Ovary (tissue), 9 donors: ENCODE measurements around the gene NHSL2. TPM values are rescaled to one million over a fixed set of nuclear protein-coding genes. Genes with fewer than 3 reads are reported as not detected.

ENCODE experiments used
- DNase-seq, 5 donors: peaks; one replicate each; pipeline ENCODE4 v3.0.0-alpha.2; 2019 to 2020
- H3K27ac ChIP-seq, 2 donors: fragments of 200-600 bp; one replicate each; pipeline versions ENCODE4 v1.5.1 to v1.8.0; 2019 to 2022
- H3K27me3 ChIP-seq: fragments of 200-600 bp; one replicate; pipeline ENCODE4 v1.8.0; 2022
- H3K36me3 ChIP-seq: fragments of 200-600 bp; sonication (generic); one replicate; pipeline ENCODE4 v1.5.1; 2019
- H3K4me1 ChIP-seq: one replicate; pipeline ENCODE4 v1.8.1; 2013; ENCODE audit warnings: mild to moderate bottlenecking, moderate library complexity; ENCODE audit not compliant: insufficient read depth
- H3K4me3 ChIP-seq: fragments of 200-600 bp; sonication (generic); one replicate; pipeline ENCODE4 v1.5.1; 2017
- H3K9me3 ChIP-seq, 2 donors: fragments of 200-600 bp in 1 of 2; sonication (generic) in 1 of 2; one replicate each; pipeline versions ENCODE4 v1.5.1 to v1.8.1; 2013 to 2019; ENCODE audit warnings: mild to moderate bottlenecking in 1 of 2, moderate library complexity in 1 of 2
- EP300 ChIP-seq: sonication (generic); formaldehyde crosslinking; IDR thresholded peaks from one replicate; pipeline ENCODE4 v1.6.1; 2017; ENCODE audit warnings: antibody characterized with exemption
- POLR2A ChIP-seq: fragments of 450-650 bp; IDR thresholded peaks from one replicate; pipeline ENCODE4 v1.6.1; 2017; ENCODE audit warnings: antibody characterized with exemption, mild to moderate bottlenecking, moderate library complexity
- WGBS, 3 donors: extraction: QIAGEN DNeasy Blood & Tissue Kit in 1 of 3; methylation state at CpG; one replicate each; pipeline versions ENCODE4 v1.1.5 to v1.1.7; 2013 to 2017; 5-methylcytosine and 5-hydroxymethylcytosine counted together
- intact Hi-C, 4 donors: fragments of 100-400 bp; cut with DNase I; formaldehyde crosslinking; loops; one replicate each; pipeline versions ENCODE4 v1.11.0 to v1.15.1; 2022 to 2023
- polyA plus RNA-seq, 2 donors: library from polyadenylated mRNA; stranded (reverse); fragments of 200-250 nt in 1 of 2; fragments of 350-450 nt in 1 of 2; fragmentation: Illumina TruSeq in 1 of 2; extraction: RNeasy Lipid Tissue Mini Kit (QIAGEN cat#74804) in 1 of 2; gene quantifications; one replicate each; pipeline ENCODE4 v1.2.3, GENCODE V29; 2013 to 2014
- total RNA-seq, 7 donors: library from RNA; depleted of rRNA in 2 of 7; stranded (reverse); fragments of >200 nt in 2 of 7; fragmentation: NEBNext Ultra II Directional in 3 of 7; extraction: Animal tissue kit (Norgen Biotek cat#: 25700) in 3 of 7; gene quantifications; one replicate each; pipeline versions ENCODE4 v1.1.0 to v1.2.4, GENCODE V29; 2016 to 2023
- TF ChIP-seq, protein P1 (sequence below), 3 donors: fragments of 450-650 bp in 2 of 3; fragments of 200-600 bp in 1 of 3; IDR thresholded peaks; one replicate each; pipeline versions ENCODE4 v1.5.1 to v1.8.0; 2016 to 2022; ENCODE audit warnings: antibody characterized with exemption in 3 of 3, mild to moderate bottlenecking in 1 of 3
- donor health status: DM: no; HTN: no; CAD: no; lungs with moderate emphysema.
- donor health status: DM: no; HTN: no; CAD: no.
- donor health status: Bipolar disorder and iron deficiency.
- donor health status: DM: yes; HTN: yes; CAD: no.
- donor health status: DM: no; HTN: no; CAD: no.
- donor health status: DM: yes; HTN: yes; CAD: no.

The NHSL2 gene
- total and polyA plus RNA-seq, 9 donors, result 1.2 to 9.2 (median 4.4) TPM

DNA sequence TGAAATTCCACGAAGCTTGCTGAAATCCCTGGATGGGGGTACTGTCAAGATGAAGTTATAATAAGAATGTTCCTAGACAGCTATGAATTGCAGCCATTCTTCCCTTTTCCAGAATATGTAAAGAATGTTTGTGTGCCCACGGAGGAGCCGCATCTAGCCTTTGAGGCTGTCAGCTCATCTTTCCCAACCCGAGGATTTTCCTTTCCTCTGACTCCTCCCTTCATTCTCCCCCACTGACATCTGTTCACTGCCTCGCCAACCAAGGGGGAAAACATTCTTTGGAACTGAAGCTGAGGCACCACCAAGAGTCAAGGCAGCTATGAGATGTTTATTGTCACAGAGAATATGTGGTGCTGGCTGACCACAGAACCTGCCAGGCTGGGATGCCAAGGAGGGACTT lies 8.8 kb downstream of the NHSL2 start:
- Histone ChIP-seq H3K4me3 (no peak overlapping the region), H3K9me3 (no peaks in the 10 kb centered on the region), H3K36me3 (no peaks in the 10 kb centered on the region), H3K4me1 (no peaks in the 10 kb centered on the region), H3K27me3 (no peaks in the 10 kb centered on the region), H3K27ac (no peak overlapping the region)
- DNase-seq, result no peak
- WGBS, 3 donors, result 43 to 52% (median 44%) methylated on average over 5 of the region's 5 CpGs
- TF ChIP-seq, protein P1, sequence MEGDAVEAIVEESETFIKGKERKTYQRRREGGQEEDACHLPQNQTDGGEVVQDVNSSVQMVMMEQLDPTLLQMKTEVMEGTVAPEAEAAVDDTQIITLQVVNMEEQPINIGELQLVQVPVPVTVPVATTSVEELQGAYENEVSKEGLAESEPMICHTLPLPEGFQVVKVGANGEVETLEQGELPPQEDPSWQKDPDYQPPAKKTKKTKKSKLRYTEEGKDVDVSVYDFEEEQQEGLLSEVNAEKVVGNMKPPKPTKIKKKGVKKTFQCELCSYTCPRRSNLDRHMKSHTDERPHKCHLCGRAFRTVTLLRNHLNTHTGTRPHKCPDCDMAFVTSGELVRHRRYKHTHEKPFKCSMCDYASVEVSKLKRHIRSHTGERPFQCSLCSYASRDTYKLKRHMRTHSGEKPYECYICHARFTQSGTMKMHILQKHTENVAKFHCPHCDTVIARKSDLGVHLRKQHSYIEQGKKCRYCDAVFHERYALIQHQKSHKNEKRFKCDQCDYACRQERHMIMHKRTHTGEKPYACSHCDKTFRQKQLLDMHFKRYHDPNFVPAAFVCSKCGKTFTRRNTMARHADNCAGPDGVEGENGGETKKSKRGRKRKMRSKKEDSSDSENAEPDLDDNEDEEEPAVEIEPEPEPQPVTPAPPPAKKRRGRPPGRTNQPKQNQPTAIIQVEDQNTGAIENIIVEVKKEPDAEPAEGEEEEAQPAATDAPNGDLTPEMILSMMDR (IDR thresholded peaks at IDR 0.05), result no peak
- TF ChIP-seq EP300 (no peak), POLR2A (no peak)
- intact Hi-C loops, result no loop called here

DNA sequence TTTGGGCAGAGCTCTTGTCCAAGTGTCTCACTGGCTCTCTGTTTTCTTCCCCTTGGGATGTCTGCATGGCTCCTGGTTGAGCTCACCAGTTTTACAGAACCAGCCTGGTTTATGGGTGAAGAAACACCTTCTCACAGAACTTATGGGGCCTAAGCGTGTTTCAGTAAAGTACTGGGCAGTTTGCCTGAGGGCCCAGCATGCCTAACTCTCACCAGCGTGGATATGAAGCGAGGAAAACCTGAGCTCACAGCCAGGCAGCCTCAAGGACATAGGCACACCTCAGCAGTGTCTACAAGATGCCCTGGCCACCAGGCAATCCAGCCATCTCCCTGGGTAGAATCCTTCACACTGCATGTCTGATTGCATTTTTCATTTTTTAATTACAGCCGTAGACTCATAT lies 9.2 kb downstream of the NHSL2 start:
- intact Hi-C loops, result no loop called here
- H3K4me3 ChIP-seq, result no peak overlapping the region
- WGBS, 3 donors, result 71 to 78% (median 76%) methylated on average over 4 of the region's 4 CpGs
- TF ChIP-seq EP300, result no peak
- TF ChIP-seq, protein P1 (IDR thresholded peaks at IDR 0.05), result no peak
- no peaks in the 10 kb centered on the region for H3K9me3 ChIP-seq
- H3K36me3 ChIP-seq, result no peaks in the 10 kb centered on the region
- no peak overlapping the region for H3K27ac ChIP-seq
- no peak for DNase-seq
- H3K4me1 ChIP-seq, result no peaks in the 10 kb centered on the region
- no peaks in the 10 kb centered on the region for H3K27me3 ChIP-seq

DNA sequence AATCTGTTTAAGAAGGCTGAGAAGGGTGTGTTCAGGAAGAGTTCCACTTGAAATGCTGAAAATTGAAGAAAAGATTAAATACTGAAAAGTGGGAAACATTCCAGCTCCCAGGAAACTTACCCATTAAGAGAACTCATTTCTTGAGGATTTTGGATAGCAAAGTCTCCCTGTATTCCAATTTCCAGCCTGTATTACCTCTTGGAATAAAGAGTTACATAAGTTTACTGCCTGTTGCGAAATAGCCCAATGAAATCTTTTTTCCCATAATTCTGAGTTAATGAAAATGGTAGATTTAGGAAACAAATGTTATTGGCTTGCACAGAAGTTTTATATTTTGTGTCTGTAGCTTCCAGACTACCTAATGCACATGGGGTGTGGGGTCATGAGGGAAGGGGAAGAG lies 12.0 kb downstream of the NHSL2 start:
- Histone ChIP-seq H3K27me3 (no peaks in the 10 kb centered on the region), H3K36me3 (no peaks in the 10 kb centered on the region), H3K9me3 (no peaks in the 10 kb centered on the region), H3K4me3 (no peak overlapping the region), H3K27ac (no peak overlapping the region), H3K4me1 (no peaks in the 10 kb centered on the region)
- intact Hi-C loops, result no loop called here
- TF ChIP-seq POLR2A (no peak), EP300 (no peak)
- TF ChIP-seq, protein P1 (IDR thresholded peaks at IDR 0.05), result no peak
- no peak for DNase-seq
- 60 to 65% (median 63%) methylated on average over 1 of the region's 1 CpG for WGBS, 3 donors

DNA sequence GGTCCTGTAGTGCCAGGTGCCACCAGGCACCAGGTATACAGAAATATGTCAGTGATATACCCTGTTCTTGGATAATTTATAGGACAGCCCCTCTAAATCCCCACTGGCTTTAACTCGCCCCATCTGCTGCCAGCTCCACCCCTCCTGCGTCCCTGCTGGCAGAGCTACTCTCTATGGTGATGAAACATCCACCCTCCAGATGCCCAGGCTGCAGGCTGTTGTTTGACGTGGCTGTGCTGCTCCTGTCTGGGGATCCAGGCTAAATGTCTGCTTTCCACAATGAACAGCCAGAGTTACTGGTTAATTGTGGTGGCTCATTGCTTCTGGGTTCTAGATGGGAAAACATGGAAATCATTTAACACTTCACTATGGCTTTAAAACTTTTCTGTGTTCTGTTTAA lies 12.9 kb downstream of the NHSL2 start:
- intact Hi-C loops, result no loop called here
- no peak for TF ChIP-seq POLR2A
- TF ChIP-seq EP300, result no peak
- TF ChIP-seq, protein P1 (IDR thresholded peaks at IDR 0.05), result no peak
- Histone ChIP-seq H3K9me3 (peaks cover 0 to 2% of the 10 kb centered on the region in 2 donors), H3K36me3 (no peaks in the 10 kb centered on the region), H3K27ac (no peak overlapping the region), H3K27me3 (no peaks in the 10 kb centered on the region), H3K4me1 (no peaks in the 10 kb centered on the region), H3K4me3 (no peak overlapping the region)
- 38 to 64% (median 56%) methylated on average over 3 of the region's 3 CpGs for WGBS, 3 donors
- no peak for DNase-seq

DNA sequence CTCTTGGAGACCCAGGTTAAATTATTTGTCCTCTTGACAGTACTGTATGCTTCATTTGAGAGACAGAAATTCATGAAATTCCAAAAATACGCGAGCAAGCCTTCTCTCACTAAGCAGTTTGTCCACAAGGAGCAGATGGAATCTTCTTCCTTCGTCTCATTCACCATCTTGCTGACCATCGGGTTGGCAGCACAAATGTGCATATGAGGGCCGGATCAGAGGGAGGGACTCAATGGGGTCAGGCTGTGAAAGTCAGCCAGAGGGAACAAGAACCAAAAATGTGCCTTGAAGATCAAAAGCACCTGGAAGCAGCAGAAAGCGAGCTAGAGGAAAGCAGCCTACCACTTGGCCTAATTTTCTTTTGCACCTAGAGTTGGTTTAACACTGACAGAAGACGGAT lies 16.4 kb downstream of the NHSL2 start:
- no peak for DNase-seq
- Histone ChIP-seq H3K27me3 (no peaks in the 10 kb centered on the region), H3K36me3 (no peaks in the 10 kb centered on the region), H3K4me3 (no peak overlapping the region), H3K9me3 (peaks cover 0 to 5% of the 10 kb centered on the region in 2 donors), H3K4me1 (no peaks in the 10 kb centered on the region), H3K27ac (no peak overlapping the region)
- 61 to 67% (median 62%) methylated on average over 7 of the region's 7 CpGs for WGBS, 3 donors
- intact Hi-C loops, result no loop called here
- TF ChIP-seq, protein P1 (IDR thresholded peaks at IDR 0.05), result no peak
- TF ChIP-seq POLR2A, result no peak
- TF ChIP-seq EP300, result no peak
